ENCODE measurements around the gene PTAFR.

- TF ChIP-seq RCOR1 (IDR thresholded peaks at IDR 0.05; ENCODE audit: insufficient replicate concordance, low read length) (no peak), MAFK (IDR thresholded peaks at IDR 0.05; ENCODE audit: low read depth, low read length) (no peak), SMC3 (IDR thresholded peaks at IDR 0.05; ENCODE audit: low read depth, low read length) (no peak), POLR2A (IDR thresholded peaks at IDR 0.05; ENCODE audit: low read depth, low read length) (no peak), USF2 (IDR thresholded peaks at IDR 0.05; ENCODE audit: low read depth, low read length) (no peak)
- TF ChIP-seq, protein P1, sequence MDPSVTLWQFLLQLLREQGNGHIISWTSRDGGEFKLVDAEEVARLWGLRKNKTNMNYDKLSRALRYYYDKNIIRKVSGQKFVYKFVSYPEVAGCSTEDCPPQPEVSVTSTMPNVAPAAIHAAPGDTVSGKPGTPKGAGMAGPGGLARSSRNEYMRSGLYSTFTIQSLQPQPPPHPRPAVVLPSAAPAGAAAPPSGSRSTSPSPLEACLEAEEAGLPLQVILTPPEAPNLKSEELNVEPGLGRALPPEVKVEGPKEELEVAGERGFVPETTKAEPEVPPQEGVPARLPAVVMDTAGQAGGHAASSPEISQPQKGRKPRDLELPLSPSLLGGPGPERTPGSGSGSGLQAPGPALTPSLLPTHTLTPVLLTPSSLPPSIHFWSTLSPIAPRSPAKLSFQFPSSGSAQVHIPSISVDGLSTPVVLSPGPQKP (IDR thresholded peaks at IDR 0.05; ENCODE audit: borderline replicate concordance, low read depth, low read length) = no peak
- TF ChIP-seq, protein P2, sequence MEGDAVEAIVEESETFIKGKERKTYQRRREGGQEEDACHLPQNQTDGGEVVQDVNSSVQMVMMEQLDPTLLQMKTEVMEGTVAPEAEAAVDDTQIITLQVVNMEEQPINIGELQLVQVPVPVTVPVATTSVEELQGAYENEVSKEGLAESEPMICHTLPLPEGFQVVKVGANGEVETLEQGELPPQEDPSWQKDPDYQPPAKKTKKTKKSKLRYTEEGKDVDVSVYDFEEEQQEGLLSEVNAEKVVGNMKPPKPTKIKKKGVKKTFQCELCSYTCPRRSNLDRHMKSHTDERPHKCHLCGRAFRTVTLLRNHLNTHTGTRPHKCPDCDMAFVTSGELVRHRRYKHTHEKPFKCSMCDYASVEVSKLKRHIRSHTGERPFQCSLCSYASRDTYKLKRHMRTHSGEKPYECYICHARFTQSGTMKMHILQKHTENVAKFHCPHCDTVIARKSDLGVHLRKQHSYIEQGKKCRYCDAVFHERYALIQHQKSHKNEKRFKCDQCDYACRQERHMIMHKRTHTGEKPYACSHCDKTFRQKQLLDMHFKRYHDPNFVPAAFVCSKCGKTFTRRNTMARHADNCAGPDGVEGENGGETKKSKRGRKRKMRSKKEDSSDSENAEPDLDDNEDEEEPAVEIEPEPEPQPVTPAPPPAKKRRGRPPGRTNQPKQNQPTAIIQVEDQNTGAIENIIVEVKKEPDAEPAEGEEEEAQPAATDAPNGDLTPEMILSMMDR (conservative IDR thresholded peaks at IDR 0.05; ENCODE audit: low read depth, low read length) = no peak
These were observed 47.3 kb downstream of the PTAFR start for GRCh38 chr1:28129150-28129549.
